IPS DF 6.9 (cell line): ENCODE results near the gene RAB42.
"Not testable (repeated sequence)": the region's sequence is repeated elsewhere in the genome, so short reads cannot be mapped to it uniquely, and the experiment has no call there.

Experiments
- DNase-seq: peaks from one replicate; pipeline ENCODE4 v3.0.0-alpha.2; 2013; ENCODE audit warnings: low read depth, low spot score
- H3K27ac ChIP-seq: one replicate; pipeline ENCODE4 v1.5.1; 2013; ENCODE audit warnings: low read length, control low read depth
- H3K27me3 ChIP-seq: 2 replicates; pipeline ENCODE4 v1.6.1; 2013; ENCODE audit warnings: mild to moderate bottlenecking, low read length; ENCODE audit not compliant: control insufficient read depth, insufficient read depth
- H3K36me3 ChIP-seq: 2 replicates; pipeline ENCODE4 v1.6.1; 2013; ENCODE audit warnings: low read length; ENCODE audit not compliant: control insufficient read depth, insufficient read depth
- H3K4me1 ChIP-seq: 2 replicates; pipeline ENCODE4 v1.6.1; 2013; ENCODE audit warnings: low read length; ENCODE audit not compliant: control insufficient read depth, insufficient read depth
- H3K4me3 ChIP-seq: 2 replicates; pipeline ENCODE4 v1.5.1; 2013; ENCODE audit warnings: mild to moderate bottlenecking, low read length
- H3K9me3 ChIP-seq: 2 replicates; pipeline ENCODE4 v1.6.1; 2013; ENCODE audit warnings: low read length, inconsistent platforms; ENCODE audit not compliant: control insufficient read depth, insufficient read depth
- WGBS: extraction: QIAGEN DNeasy Blood & Tissue Kit; methylation state at CpG from one replicate; pipeline ENCODE4 v1.1.7; 2013; ENCODE audit warnings: mixed read lengths, missing lambda C conversion rate; ENCODE audit not compliant: insufficient read length, insufficient coverage; 5-methylcytosine and 5-hydroxymethylcytosine counted together

RAB42 gene

DNA sequence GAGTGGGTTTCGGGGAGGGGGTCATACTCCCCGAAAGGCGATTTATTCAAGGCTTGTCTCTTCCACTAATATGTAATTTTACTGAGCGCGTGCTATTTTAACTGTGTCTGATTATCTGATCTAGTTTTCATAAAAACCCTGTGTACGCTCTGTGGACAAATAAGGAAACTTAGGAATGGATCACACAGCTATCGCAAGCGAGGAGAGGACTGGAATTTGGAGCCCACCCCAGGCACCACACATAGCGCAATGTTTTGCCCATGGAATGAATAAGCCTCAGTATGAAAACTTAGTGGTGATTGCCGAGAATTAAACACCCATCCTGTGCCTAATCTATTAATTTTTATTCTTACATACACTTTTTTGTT is 9.8 kb upstream of the RAB42 start:
- Histone ChIP-seq H3K27ac (no peak overlapping the region), H3K9me3 (no peaks in the 10 kb centered on the region), H3K4me1 (no peaks in the 10 kb centered on the region), H3K36me3 (peaks cover 28% of the 10 kb centered on the region; the same call in 1 of the 2 replicates), H3K4me3 (peak overlapping the region; percentile 92; the same call in 1 of the 2 replicates), H3K27me3 (no peaks in the 10 kb centered on the region)
- no peak for DNase-seq
- WGBS, result no CpG with 5 or more reads among the region's 10 CpGs

DNA sequence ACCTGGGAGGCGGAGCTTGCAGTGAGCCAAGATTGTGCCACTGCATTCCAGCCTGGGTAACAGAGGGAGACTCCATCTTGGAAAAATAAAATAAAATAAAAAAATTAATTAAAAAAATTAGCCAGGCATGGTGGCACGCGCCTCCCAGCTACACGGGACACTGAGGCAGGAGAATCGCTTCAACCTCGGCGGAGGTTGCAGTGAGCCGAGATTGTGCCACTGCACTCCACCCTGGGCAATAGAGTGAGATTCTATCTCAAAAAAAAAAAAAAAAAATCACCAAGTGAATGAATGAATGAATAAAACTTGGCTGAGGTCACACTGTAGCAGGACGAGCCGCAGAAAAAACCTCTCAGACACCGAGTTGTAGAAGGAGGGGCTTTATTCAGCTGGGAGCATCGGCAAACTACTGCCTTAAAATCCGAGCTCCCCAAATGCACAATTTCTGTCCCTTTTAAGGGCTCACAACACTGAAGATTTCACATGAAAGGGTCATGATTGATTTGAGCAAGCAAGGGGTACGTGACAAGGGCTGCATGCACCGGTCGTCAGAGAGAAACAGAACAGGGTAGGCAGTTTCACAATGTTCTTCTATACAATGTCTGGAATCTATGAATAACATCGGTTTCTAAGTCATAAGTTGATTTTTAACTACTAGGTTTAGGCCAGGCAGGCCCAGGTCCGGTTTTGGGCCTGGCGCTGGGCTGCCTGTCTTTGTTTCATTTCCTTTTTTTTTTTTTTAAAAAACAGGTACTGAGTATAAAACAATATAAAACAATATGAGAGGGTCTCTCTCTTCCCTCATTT is 5.3 kb upstream of the RAB42 start:
- no CpG with 5 or more reads among the region's 19 CpGs for whole genome bisulfite sequencing
- H3K27me3 ChIP-seq, H3K4me3 ChIP-seq, H3K9me3 ChIP-seq, H3K4me1 ChIP-seq, H3K27ac ChIP-seq, H3K36me3 ChIP-seq, DNase-seq: not testable (repeated sequence)

DNA sequence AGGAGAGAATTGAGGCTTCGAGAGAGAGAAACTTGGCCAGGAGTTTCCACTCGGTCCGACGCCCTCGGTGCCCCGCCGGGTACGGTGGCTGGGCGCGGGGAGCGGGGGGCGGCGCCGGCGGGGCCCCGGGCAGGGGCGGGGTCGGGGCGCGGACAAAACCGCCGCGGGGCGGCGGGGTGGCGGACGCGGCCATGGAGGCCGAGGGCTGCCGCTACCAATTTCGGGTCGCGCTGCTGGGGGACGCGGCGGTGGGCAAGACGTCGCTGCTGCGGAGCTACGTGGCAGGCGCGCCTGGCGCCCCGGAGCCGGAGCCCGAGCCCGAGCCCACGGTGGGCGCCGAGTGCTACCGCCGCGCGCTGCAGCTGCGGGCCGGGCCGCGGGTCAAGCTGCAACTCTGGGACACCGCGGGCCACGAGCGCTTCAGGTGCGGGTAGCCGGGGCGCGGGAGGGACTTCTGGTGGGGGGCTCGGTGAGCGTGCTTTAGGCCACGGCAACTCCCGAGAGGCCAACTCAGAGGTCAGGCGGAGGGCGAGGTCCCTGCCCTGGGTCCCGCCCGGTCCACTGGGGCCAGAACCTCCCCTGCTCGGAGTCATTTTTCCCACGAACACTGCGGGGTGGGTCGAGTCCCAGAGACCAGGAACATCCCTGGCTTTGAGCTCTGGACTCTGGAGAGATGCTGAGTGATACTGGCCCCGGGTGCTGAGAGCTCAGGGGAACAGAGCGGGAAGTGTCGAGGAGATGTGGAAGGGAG is 431 bp downstream of the RAB42 start:
- Histone ChIP-seq H3K4me1 (peaks cover 5% of the 10 kb centered on the region), H3K4me3 (peak overlapping the region; percentile 65; the same call in 1 of the 2 replicates), H3K9me3 (no peaks in the 10 kb centered on the region), H3K36me3 (no peaks in the 10 kb centered on the region), H3K27ac (no peak overlapping the region), H3K27me3 (no peaks in the 10 kb centered on the region)
- WGBS, result no CpG with 5 or more reads among the region's 81 CpGs
- no peak for DNase-seq

DNA sequence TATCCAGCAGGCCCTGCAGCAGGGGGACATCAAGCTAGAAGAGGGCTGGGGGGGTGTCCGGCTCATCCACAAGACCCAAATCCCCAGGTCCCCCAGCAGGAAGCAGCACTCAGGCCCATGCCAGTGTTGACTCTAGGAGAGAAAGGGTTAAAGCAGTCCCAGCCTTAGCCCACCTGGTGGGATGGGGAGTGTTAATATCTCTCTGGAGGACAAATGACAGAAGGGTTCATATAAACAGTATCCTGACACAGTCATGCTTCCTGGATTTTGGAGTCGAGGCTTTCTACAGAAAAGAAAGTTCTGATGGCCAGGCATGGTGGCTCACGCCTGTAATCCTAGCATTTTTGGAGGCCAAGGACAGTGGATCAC is 1.9 kb downstream of the RAB42 start:
- not testable (repeated sequence) for DNase-seq, H3K27ac ChIP-seq, H3K27me3 ChIP-seq, H3K4me1 ChIP-seq, H3K36me3 ChIP-seq, H3K9me3 ChIP-seq, H3K4me3 ChIP-seq
- no CpG with 5 or more reads among the region's 3 CpGs for WGBS

DNA sequence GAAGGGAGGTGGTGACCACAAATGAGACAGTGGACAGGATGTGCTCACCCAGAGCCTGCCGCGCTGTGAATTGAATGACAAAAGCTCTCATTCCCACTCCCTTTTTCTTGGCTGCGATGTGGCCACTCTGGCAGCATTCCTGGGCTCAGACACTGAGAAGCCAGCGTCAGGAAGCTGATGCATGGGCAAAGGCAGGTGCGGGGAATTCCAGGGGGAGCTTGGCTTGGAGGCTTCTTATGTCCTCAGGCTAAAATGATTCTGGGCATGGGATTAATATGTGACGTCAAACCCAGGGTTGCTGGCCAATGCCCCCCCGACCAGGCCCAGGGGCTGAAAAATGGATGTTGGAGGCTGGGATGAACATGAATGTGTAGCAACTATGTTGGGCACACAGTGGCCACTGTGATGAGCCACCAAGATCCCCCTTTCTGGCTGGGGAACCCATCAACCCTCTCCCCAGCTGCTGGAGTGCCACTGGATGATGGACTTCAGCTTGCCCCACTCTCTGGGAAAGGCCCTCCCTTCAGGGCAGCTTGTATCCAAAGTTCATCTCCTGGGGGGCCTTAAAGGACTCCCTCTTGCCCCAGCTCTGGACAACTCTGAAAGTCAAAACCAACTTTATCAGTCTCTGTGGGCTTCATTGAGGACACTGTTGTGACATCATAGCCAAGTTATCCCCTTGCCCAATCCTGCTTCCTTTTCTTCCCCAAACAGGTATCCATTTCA is 2.8 kb downstream of the RAB42 start:
- H3K27ac ChIP-seq, H3K9me3 ChIP-seq, DNase-seq, H3K4me1 ChIP-seq, H3K4me3 ChIP-seq, H3K27me3 ChIP-seq, H3K36me3 ChIP-seq: not testable (repeated sequence)
- no CpG with 5 or more reads among the region's 7 CpGs for WGBS

DNA sequence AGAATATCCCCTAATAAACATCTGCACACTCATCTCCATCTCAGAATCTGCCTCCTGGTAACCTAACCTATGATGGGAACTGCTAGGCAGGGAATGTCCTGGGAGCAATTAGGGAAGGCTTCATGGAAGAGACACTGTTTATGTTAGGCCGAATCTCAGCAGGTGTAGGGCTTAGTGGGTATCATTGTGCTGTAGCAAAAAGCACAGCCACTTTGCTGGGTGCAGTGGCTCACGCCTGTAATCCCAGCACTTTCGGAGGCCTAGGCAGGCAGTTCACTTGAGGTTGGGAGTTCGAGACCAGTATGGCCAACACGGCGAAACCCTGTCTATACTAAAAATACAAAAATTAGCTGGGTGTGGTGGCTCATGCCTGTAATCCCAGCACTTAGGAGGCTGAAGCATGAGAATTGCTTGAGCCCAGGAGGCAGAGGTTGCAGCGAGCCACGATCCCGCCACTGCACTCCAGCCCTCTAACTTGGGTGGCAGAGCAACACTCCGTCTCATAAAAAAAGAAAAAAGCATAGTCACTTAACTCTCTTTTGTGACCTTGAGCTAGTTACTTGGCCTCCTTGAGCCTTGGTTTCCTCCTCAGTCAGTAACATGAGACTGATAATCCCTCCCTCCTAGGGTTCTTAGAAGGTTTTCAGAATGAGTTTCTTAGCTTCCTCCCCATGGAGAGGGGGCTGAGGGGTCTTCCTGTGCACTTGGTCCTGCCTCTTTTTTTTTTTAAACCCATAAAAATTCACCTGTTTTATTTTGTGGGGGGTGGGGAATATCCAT is 3.5 kb downstream of the RAB42 start:
- Histone ChIP-seq H3K9me3 (no peaks in the 10 kb centered on the region), H3K27me3 (no peaks in the 10 kb centered on the region), H3K36me3 (no peaks in the 10 kb centered on the region), H3K4me1 (peaks cover 5% of the 10 kb centered on the region), H3K27ac (no peak overlapping the region), H3K4me3 (no peak overlapping the region)
- no peak for DNase-seq
- no CpG with 5 or more reads among the region's 10 CpGs for WGBS

DNA sequence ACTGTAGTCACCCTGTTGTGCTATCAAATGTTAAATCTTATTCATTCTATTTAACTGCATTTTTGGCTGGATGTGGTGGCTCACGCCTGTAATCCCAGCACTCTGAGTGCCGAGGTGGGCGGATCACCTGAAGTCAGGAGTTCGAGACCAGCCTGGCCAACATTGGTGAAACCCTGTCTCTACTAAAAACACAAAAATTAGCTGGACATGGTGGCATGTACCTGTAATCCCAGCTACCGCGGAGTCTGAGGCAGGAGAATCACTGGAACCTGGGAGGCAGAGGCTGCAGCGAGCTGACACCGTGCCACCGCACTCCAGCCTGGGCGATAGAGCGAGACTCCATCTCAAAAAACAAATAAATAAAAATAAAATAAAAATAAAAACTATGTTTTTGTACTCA is 4.2 kb downstream of the RAB42 start:
- H3K27me3 ChIP-seq, H3K36me3 ChIP-seq, DNase-seq, H3K27ac ChIP-seq, H3K4me1 ChIP-seq, H3K4me3 ChIP-seq, H3K9me3 ChIP-seq: not testable (repeated sequence)
- WGBS, result no CpG with 5 or more reads among the region's 11 CpGs

DNA sequence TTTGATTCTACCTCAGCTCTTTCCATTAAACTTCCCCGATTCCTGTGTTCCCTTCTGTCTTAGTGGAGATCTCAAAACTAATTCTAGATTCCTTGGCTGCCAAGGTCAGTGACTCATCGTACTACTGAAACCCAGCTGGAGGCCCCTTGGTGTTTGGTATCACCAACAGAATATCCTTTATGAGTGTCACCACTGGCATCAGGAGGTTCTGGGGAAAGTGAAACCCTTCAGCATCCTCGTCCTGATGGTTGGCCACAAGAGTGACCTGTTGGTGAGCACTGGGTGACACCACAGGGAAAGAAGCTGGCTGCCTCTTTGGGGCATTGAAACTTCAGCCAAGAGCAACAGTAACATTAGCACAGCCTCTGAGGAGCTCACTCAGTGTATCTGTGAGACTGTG is 9.6 kb downstream of the RAB42 start:
- no peaks in the 10 kb centered on the region for H3K4me1 ChIP-seq
- WGBS, result no CpG with 5 or more reads among the region's 3 CpGs
- H3K36me3 ChIP-seq, result peaks cover 3% of the 10 kb centered on the region; the same call in 1 of the 2 replicates
- H3K27ac ChIP-seq, result no peak overlapping the region
- DNase-seq, result no peak
- no peak overlapping the region for H3K4me3 ChIP-seq
- no peaks in the 10 kb centered on the region for H3K9me3 ChIP-seq
- H3K27me3 ChIP-seq, result no peaks in the 10 kb centered on the region

DNA sequence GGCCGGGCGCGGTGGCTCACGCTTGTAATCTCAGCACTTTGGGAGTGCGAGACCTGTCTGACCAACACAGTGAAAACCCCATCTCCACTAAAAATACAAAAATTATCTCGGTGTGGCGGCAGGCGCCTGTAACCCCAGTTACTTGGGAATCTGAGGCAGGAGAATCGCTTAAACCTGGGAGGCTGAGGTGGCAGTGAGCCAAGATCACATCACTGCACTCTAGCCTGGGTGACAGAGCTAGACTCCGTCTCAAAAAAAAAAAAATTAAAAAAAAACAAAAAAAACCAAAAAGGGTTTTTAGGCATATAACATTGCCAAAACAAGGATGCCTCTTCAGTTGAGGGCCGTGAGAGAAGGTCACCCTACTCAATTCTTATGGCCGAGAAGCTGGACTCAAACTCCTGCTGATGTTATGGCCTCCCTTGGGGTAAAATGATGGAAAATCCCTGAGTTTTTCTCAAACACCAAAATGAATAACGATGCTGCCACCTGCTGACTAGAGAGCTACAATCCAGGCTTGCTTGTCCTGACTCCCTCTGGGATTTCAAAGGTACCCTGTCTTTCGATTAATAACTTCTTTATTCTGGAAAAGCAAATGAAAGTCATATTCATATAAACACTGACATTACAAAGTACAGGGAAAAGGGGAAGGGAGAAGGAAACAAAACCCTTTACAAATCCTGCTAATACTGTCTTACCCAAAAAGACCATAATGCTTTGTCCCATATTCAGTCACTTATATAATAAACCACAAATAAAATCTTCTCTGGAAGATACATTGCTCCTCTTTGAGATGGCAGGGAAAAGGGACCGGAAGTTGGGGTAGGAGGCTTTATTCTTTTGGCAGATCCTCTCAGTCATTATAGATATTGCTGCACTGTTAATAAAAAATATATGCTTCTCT is 10.7 kb downstream of the RAB42 start:
- H3K27ac ChIP-seq, result no peak overlapping the region
- WGBS, result no CpG with 5 or more reads among the region's 15 CpGs
- no peaks in the 10 kb centered on the region; the same call in 1 of the 2 replicates for H3K27me3 ChIP-seq
- H3K4me1 ChIP-seq, result no peaks in the 10 kb centered on the region
- no peak overlapping the region for H3K4me3 ChIP-seq
- no peaks in the 10 kb centered on the region for H3K9me3 ChIP-seq
- peaks cover 3% of the 10 kb centered on the region; the same call in 1 of the 2 replicates for H3K36me3 ChIP-seq
- no peak for DNase-seq
